GM21447 (cell line): ENCODE results near the gene ZBTB34.
A peak's percentile ranks its signal among the peaks of the same experiment; 100 is the strongest.

Experiments used
- ATAC-seq: cut with Tn5 transposase; IDR thresholded peaks from one replicate; pipeline ENCODE4 v1.9.1; 2021; ENCODE audit not compliant: unreplicated experiment

Gene ZBTB34

GRCh38 chr9:126875756-126876510 lies 15.5 kb downstream of the ZBTB34 start:
- no peak for ATAC-seq

GRCh38 chr9:126876531-126876930 lies 16.1 kb downstream of the ZBTB34 start:
- no peak for ATAC-seq

- no peak for ATAC-seq
Measured at GRCh38 chr9:126877418-126877817, 17.0 kb downstream of the ZBTB34 start.

- ATAC-seq, result no peak
Measured at GRCh38 chr9:126879288-126879687, 18.8 kb downstream of the ZBTB34 start.

- ATAC-seq, result no peak
Measured at GRCh38 chr9:126880226-126880946, 19.9 kb downstream of the ZBTB34 start.

- ATAC-seq, result no peak
Measured at GRCh38 chr9:126880947-126881332, 20.5 kb downstream of the ZBTB34 start.

- no peak for ATAC-seq
Measured at GRCh38 chr9:126882746-126883145, 22.3 kb downstream of the ZBTB34 start.

GRCh38 chr9:126883636-126884035 lies 23.2 kb downstream of the ZBTB34 start:
- no peak for ATAC-seq

GRCh38 chr9:126885131-126885641 lies 24.7 kb downstream of the ZBTB34 start:
- no peak for ATAC-seq

GRCh38 chr9:126886034-126886822 lies 25.8 kb downstream of the ZBTB34 start:
- no peak for ATAC-seq

- ATAC-seq, result no peak
Measured at GRCh38 chr9:126886897-126887296, 26.5 kb downstream of the ZBTB34 start.

GRCh38 chr9:126891676-126892075 lies 31.2 kb downstream of the ZBTB34 start:
- no peak for ATAC-seq

GRCh38 chr9:126893079-126893478 lies 32.6 kb downstream of the ZBTB34 start:
- ATAC-seq, result no peak

GRCh38 chr9:126894052-126894603 lies 33.7 kb downstream of the ZBTB34 start:
- ATAC-seq, result no peak

- no peak for ATAC-seq
Measured at GRCh38 chr9:126902210-126902609, 41.8 kb downstream of the ZBTB34 start.

- no peak for ATAC-seq
Measured at GRCh38 chr9:126904586-126904985, 44.1 kb downstream of the ZBTB34 start.

- ATAC-seq, result no peak
Measured at GRCh38 chr9:126906091-126906490, 45.7 kb downstream of the ZBTB34 start.

GRCh38 chr9:126907058-126907457 lies 46.6 kb downstream of the ZBTB34 start:
- no peak for ATAC-seq

GRCh38 chr9:126914458-126915280 lies 54.2 kb downstream of the ZBTB34 start, which contains the start of gene RALGPS1:
Gene RALGPS1, plus strand, starts transcription at chr9:126914782. Its CDS starts 47,508 bp downstream, at chr9:126962290.
- ATAC-seq, result peak; percentile 96

- ATAC-seq, result no peak
Measured at GRCh38 chr9:126915281-126915816, 54.9 kb downstream of the ZBTB34 start.
